WTC11 (cell line): ENCODE results near the gene ATP2B2. TPM values are rescaled to one million over a fixed set of nuclear protein-coding genes. Genes with fewer than 3 reads are reported as not detected.

Experiments
- ATAC-seq: fragments of 200-7000 bp; cut with Tn5 transposase; 2 replicates; pipeline ENCODE4 v1.10.0; 2021; ENCODE audit warnings: mild to moderate bottlenecking, moderate library complexity
- CTCF ChIA-PET: fragments of 300-600 bp; sonication (Branson Sonifier 250); formaldehyde crosslinking; loops from one replicate; lab custom pipeline; 2021; ENCODE audit warnings: antibody characterized with exemption; lab: Charles Lee
- POLR2A ChIA-PET: fragments of 350-600 bp; sonication (Branson Sonifier 250); formaldehyde crosslinking; loops from one replicate; lab custom pipeline; 2021; ENCODE audit warnings: antibody characterized with exemption; lab: Charles Lee
- DNase-seq: peaks from one replicate; pipeline ENCODE4 v3.0.0; 2021; ENCODE audit warnings: low spot score
- H3K27ac Mint-ChIP-seq: 2 replicates; pipeline ENCODE4 v1.8.0; 2021; ENCODE audit warnings: mixed read lengths
- H3K27me3 Mint-ChIP-seq: 2 replicates; pipeline ENCODE4 v1.8.0; 2021; ENCODE audit warnings: low read depth, mild to moderate bottlenecking, moderate library complexity, mixed read lengths
- H3K36me3 Mint-ChIP-seq: 2 replicates; pipeline ENCODE4 v1.8.0; 2021; ENCODE audit warnings: mixed read lengths
- H3K4me1 Mint-ChIP-seq: 2 replicates; pipeline ENCODE4 v1.8.0; 2022; ENCODE audit warnings: mixed read lengths
- H3K4me3 Mint-ChIP-seq: 2 replicates; pipeline ENCODE4 v1.8.0; 2021; ENCODE audit warnings: mild to moderate bottlenecking, moderate library complexity, mixed read lengths
- H3K9me3 Mint-ChIP-seq: 2 replicates; pipeline ENCODE4 v1.8.0; 2021; ENCODE audit warnings: mixed read lengths
- CREB1 ChIP-seq: sonication (generic); formaldehyde crosslinking; IDR thresholded peaks from 2 replicates; pipeline ENCODE4 v1.8.0; 2023; ENCODE audit warnings: mild to moderate bottlenecking, missing genetic modification reagents
- EMX1 ChIP-seq: fragments of 250-450 bp; sonication (Bioruptor Pico); IDR thresholded peaks from 2 replicates; pipeline ENCODE4 v1.8.0; 2021; ENCODE audit warnings: mild to moderate bottlenecking
- FOXP1 ChIP-seq: sonication (generic); formaldehyde crosslinking; IDR thresholded peaks from 2 replicates; pipeline ENCODE4 v1.8.0; 2022; ENCODE audit warnings: missing genetic modification reagents, mild to moderate bottlenecking, moderate library complexity, borderline replicate concordance
- GABPB1 ChIP-seq: sonication (generic); formaldehyde crosslinking; IDR thresholded peaks from 2 replicates; pipeline ENCODE4 v1.8.1; 2023; ENCODE audit warnings: mild to moderate bottlenecking, missing genetic modification reagents
- MXD4 ChIP-seq: fragments of 250-450 bp; sonication (Bioruptor Pico); IDR thresholded peaks from 2 replicates; pipeline ENCODE4 v1.8.0; 2021; ENCODE audit warnings: mild to moderate bottlenecking, moderate library complexity, borderline replicate concordance
- NFYB ChIP-seq: sonication (generic); formaldehyde crosslinking; conservative IDR thresholded peaks from 2 replicates; pipeline ENCODE4 v1.8.0; 2022; ENCODE audit warnings: low read depth, missing genetic modification reagents
- OVOL2 ChIP-seq: fragments of 250-450 bp; sonication (Bioruptor Pico); IDR thresholded peaks from 2 replicates; pipeline ENCODE4 v1.9.0; 2021; ENCODE audit warnings: mild to moderate bottlenecking, borderline replicate concordance
- SOX15 ChIP-seq: fragments of 250-450 bp; sonication (Bioruptor Pico); IDR thresholded peaks from 2 replicates; pipeline ENCODE4 v1.9.0; 2021; ENCODE audit warnings: mild to moderate bottlenecking
- SP1 ChIP-seq: sonication (generic); formaldehyde crosslinking; conservative IDR thresholded peaks from 2 replicates; pipeline ENCODE4 v1.8.1; 2022; ENCODE audit warnings: missing genetic modification reagents
- TEAD1 ChIP-seq: sonication (generic); formaldehyde crosslinking; IDR thresholded peaks from 2 replicates; pipeline ENCODE4 v1.8.0; 2022; ENCODE audit warnings: mild to moderate bottlenecking, missing genetic modification reagents
- TEAD4 ChIP-seq: sonication (generic); formaldehyde crosslinking; IDR thresholded peaks from 2 replicates; pipeline ENCODE4 v1.8.0; 2022; ENCODE audit warnings: mild to moderate bottlenecking, missing genetic modification reagents
- ZNF219 ChIP-seq: sonication (generic); formaldehyde crosslinking; IDR thresholded peaks from 2 replicates; pipeline ENCODE4 v1.8.0; 2023; ENCODE audit warnings: missing genetic modification reagents, mild to moderate bottlenecking, borderline replicate concordance
- ZNF423 ChIP-seq: fragments of 250-450 bp; sonication (Bioruptor Pico); IDR thresholded peaks from 2 replicates; pipeline ENCODE4 v2.1.2; 2022; ENCODE audit warnings: mild to moderate bottlenecking, moderate library complexity
- ZNF671 ChIP-seq: fragments of 250-450 bp; sonication (Bioruptor Pico); IDR thresholded peaks from 2 replicates; pipeline ENCODE4 v1.8.0; 2021; ENCODE audit warnings: mild to moderate bottlenecking
- total RNA-seq: library from RNA; stranded (reverse); gene quantifications from 3 replicates; pipeline ENCODE4 v1.2.3, GENCODE V29; 2021
- TF ChIP-seq, protein P1 (sequence below): fragments of 250-450 bp; sonication (Bioruptor Pico); IDR thresholded peaks from 2 replicates; pipeline ENCODE4 v1.9.0; 2021; ENCODE audit warnings: mild to moderate bottlenecking
- TF ChIP-seq, protein P2 (sequence below): fragments of 250-450 bp; sonication (Bioruptor Pico); conservative IDR thresholded peaks from 2 replicates; pipeline ENCODE4 v1.9.0; 2021; ENCODE audit warnings: mild to moderate bottlenecking
- TF ChIP-seq, protein P3 (sequence below): sonication (generic); formaldehyde crosslinking; conservative IDR thresholded peaks from 2 replicates; pipeline ENCODE4 v1.8.1; 2023; ENCODE audit warnings: mild to moderate bottlenecking, low read depth, missing genetic modification reagents, moderate library complexity
- TF ChIP-seq, protein P4 (sequence below): sonication (generic); formaldehyde crosslinking; IDR thresholded peaks from 2 replicates; pipeline ENCODE4 v1.8.0; 2022; ENCODE audit warnings: mild to moderate bottlenecking, missing genetic modification reagents
- TF ChIP-seq, protein P5 (sequence below): sonication (generic); formaldehyde crosslinking; IDR thresholded peaks from 2 replicates; pipeline ENCODE4 v1.8.0; 2022; ENCODE audit warnings: mild to moderate bottlenecking, missing genetic modification reagents
- TF ChIP-seq, protein P6 (sequence below): sonication (generic); formaldehyde crosslinking; IDR thresholded peaks from 2 replicates; pipeline ENCODE4 v1.8.1; 2022; ENCODE audit warnings: missing genetic modification reagents, borderline replicate concordance
- TF ChIP-seq, protein P7 (sequence below): sonication (generic); formaldehyde crosslinking; IDR thresholded peaks from 2 replicates; pipeline ENCODE4 v1.8.0; 2022; ENCODE audit warnings: mild to moderate bottlenecking, missing genetic modification reagents

ATP2B2 gene
- total RNA-seq, 1 experiment from 2014 or later, result 0.48 TPM

DNA sequence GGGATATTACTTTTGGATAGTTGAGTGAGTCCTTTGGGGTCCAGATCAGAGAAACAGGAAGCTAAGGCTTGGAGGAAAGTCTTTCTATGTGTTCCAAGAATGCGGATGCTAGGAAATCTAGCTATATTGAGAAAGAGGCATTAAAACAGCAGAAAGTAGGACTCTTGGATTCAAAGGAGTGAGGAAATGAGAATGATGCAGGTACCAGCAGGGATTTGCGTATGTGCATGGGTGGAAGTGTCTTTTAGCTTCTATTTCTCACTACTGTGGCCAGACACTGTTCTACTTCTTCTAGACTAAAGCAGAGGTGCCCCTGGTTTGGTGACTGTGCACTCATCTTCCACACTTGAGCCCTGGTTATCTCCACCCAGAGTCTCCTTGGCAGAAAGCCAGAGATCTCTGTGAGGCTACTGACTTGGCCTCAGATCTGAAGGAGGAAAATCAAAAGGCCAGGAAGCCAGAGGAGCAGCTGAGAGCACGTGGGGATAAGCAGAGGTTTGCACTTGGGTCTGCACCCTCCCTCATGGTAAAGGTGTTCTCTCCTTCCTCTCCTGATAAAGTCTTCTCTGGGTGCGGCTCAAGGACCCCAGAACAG is 44.3 kb downstream of the ATP2B2 start (continued):
- TF ChIP-seq, protein P1, sequence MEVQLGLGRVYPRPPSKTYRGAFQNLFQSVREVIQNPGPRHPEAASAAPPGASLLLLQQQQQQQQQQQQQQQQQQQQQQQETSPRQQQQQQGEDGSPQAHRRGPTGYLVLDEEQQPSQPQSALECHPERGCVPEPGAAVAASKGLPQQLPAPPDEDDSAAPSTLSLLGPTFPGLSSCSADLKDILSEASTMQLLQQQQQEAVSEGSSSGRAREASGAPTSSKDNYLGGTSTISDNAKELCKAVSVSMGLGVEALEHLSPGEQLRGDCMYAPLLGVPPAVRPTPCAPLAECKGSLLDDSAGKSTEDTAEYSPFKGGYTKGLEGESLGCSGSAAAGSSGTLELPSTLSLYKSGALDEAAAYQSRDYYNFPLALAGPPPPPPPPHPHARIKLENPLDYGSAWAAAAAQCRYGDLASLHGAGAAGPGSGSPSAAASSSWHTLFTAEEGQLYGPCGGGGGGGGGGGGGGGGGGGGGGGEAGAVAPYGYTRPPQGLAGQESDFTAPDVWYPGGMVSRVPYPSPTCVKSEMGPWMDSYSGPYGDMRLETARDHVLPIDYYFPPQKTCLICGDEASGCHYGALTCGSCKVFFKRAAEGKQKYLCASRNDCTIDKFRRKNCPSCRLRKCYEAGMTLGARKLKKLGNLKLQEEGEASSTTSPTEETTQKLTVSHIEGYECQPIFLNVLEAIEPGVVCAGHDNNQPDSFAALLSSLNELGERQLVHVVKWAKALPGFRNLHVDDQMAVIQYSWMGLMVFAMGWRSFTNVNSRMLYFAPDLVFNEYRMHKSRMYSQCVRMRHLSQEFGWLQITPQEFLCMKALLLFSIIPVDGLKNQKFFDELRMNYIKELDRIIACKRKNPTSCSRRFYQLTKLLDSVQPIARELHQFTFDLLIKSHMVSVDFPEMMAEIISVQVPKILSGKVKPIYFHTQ (CRISPR knock-in tag), result no peak
- TF ChIP-seq, protein P2, sequence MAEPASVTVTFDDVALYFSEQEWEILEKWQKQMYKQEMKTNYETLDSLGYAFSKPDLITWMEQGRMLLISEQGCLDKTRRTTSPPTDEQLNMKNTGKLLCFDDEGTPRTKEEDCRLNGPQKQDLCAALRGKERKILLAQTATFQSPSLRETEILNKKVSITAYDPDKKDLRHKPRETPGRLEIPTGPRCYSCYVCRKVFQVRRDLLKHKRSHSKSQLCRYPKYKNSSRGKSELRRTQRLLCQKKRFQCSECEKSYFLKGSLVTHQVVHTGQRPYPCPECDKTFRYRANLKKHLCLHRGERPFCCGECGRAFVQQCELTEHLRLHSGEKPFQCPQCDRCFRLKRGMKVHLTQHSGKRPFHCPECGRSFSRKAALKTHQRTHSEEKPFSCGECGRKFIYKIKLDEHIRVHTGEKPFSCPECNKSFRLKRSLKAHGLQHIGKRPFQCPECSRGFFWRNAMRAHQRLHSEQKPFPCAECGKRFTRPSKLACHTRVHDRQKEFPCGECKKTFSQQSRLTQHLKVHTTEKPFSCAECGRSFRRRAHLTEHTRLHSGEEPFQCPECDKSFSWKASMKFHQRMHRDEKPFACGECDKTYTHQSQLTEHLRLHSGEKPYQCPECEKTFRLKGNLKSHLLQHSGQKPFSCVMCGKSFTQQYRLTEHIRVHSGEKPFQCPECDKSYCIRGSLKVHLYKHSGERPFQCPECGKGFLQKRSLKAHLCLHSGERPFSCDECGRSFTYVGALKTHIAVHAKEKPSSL (CRISPR knock-in tag), result no peak
- TF ChIP-seq SP1 (CRISPR knock-in tag) (no peak), CREB1 (CRISPR knock-in tag) (no peak), TEAD4 (no peak), OVOL2 (no peak)
- TF ChIP-seq, protein P3, sequence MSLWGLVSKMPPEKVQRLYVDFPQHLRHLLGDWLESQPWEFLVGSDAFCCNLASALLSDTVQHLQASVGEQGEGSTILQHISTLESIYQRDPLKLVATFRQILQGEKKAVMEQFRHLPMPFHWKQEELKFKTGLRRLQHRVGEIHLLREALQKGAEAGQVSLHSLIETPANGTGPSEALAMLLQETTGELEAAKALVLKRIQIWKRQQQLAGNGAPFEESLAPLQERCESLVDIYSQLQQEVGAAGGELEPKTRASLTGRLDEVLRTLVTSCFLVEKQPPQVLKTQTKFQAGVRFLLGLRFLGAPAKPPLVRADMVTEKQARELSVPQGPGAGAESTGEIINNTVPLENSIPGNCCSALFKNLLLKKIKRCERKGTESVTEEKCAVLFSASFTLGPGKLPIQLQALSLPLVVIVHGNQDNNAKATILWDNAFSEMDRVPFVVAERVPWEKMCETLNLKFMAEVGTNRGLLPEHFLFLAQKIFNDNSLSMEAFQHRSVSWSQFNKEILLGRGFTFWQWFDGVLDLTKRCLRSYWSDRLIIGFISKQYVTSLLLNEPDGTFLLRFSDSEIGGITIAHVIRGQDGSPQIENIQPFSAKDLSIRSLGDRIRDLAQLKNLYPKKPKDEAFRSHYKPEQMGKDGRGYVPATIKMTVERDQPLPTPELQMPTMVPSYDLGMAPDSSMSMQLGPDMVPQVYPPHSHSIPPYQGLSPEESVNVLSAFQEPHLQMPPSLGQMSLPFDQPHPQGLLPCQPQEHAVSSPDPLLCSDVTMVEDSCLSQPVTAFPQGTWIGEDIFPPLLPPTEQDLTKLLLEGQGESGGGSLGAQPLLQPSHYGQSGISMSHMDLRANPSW (CRISPR knock-in tag), result no peak

DNA sequence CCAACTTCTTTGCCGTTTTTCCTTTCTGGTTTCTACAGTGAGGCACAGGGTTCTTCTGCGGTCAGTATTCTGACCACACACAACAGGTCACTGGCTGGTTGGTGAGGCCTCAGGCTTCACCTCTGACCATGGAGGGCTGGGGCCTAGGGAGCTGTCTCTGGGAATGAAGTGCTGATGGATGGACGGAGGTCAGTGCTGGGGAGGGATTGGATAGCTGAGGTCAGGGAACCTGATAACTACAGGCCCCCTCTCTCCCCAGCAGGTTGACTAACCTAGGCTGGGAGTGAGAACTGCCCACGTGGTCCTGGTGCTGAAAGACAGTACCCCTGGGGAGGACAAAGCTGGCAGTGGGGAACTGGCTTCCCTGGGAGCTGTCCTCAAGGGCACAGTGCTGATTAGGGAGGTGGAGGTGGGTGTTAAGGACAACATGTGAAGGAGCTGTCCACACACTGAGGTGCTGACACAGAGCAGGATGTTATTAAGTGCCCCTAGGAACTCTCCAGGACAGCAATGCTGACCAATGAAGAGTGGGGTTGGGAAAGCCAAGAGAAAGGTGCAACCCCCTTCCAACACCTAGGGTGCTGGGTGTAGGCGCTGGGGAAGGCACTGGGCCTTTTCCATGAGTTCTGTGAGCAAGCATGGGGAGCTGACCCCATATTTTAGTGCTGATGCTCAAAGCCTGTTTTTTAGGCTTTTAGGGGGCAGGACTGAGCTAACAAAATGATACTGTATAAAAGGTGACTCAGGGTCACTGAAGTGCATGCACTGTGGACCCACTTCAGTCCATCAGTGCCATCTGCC is 45.2 kb downstream of the ATP2B2 start:
- ChIA-PET CTCF (interaction anchor here (0.8 to 1.9 kb wide), 7 partner anchors 14 to 278 kb away, joined by 3 to 6 read pairs (median 4); no protein-coding TSS in a partner anchor), POLR2A (interaction anchor here (1.0 kb wide), 1 partner anchor 9 kb away, joined by 3 read pairs; no protein-coding TSS in a partner anchor)
- Mint-ChIP-seq H3K27ac (no peak overlapping the region), H3K27me3 (no peaks in the 10 kb centered on the region), H3K4me3 (no peak overlapping the region), H3K9me3 (no peaks in the 10 kb centered on the region), H3K36me3 (no peaks in the 10 kb centered on the region), H3K4me1 (peaks cover 6% of the 10 kb centered on the region)
- DNase-seq, result peak; percentile 98
- peak; percentile 98 for ATAC-seq
- TF ChIP-seq ZNF671, result peak; percentile 95; the same call in 1 of the 2 replicates
- TF ChIP-seq, protein P4, sequence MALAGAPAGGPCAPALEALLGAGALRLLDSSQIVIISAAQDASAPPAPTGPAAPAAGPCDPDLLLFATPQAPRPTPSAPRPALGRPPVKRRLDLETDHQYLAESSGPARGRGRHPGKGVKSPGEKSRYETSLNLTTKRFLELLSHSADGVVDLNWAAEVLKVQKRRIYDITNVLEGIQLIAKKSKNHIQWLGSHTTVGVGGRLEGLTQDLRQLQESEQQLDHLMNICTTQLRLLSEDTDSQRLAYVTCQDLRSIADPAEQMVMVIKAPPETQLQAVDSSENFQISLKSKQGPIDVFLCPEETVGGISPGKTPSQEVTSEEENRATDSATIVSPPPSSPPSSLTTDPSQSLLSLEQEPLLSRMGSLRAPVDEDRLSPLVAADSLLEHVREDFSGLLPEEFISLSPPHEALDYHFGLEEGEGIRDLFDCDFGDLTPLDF (CRISPR knock-in tag), result peak; percentile 99
- TF ChIP-seq TEAD1 (CRISPR knock-in tag), result peak; percentile 100
- TF ChIP-seq, protein P5, sequence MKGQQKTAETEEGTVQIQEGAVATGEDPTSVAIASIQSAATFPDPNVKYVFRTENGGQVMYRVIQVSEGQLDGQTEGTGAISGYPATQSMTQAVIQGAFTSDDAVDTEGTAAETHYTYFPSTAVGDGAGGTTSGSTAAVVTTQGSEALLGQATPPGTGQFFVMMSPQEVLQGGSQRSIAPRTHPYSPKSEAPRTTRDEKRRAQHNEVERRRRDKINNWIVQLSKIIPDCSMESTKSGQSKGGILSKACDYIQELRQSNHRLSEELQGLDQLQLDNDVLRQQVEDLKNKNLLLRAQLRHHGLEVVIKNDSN, result peak; percentile 94
- peak; percentile 90; the same call in 1 of the 2 replicates for TF ChIP-seq EMX1
- TF ChIP-seq TEAD4, result peak; percentile 99
- TF ChIP-seq NFYB (CRISPR knock-in tag), result peak; percentile 68
- TF ChIP-seq, protein P6, sequence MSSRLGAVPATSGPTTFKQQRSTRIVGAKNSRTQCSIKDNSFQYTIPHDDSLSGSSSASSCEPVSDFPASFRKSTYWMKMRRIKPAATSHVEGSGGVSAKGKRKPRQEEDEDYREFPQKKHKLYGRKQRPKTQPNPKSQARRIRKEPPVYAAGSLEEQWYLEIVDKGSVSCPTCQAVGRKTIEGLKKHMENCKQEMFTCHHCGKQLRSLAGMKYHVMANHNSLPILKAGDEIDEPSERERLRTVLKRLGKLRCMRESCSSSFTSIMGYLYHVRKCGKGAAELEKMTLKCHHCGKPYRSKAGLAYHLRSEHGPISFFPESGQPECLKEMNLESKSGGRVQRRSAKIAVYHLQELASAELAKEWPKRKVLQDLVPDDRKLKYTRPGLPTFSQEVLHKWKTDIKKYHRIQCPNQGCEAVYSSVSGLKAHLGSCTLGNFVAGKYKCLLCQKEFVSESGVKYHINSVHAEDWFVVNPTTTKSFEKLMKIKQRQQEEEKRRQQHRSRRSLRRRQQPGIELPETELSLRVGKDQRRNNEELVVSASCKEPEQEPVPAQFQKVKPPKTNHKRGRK (CRISPR knock-in tag), result peak; percentile 97; the same call in 1 of the 2 replicates
- TF ChIP-seq GABPB1, result peak; percentile 57; the same call in 1 of the 2 replicates
- peak; percentile 99 for TF ChIP-seq CREB1 (CRISPR knock-in tag)
- TF ChIP-seq ZNF219 (CRISPR knock-in tag), result peak; percentile 99
- no peak for TF ChIP-seq OVOL2
- peak; percentile 100 for TF ChIP-seq FOXP1 (CRISPR knock-in tag)
- TF ChIP-seq MXD4 (CRISPR knock-in tag), result peak; percentile 85; the same call in 1 of the 2 replicates
- TF ChIP-seq, protein P7, sequence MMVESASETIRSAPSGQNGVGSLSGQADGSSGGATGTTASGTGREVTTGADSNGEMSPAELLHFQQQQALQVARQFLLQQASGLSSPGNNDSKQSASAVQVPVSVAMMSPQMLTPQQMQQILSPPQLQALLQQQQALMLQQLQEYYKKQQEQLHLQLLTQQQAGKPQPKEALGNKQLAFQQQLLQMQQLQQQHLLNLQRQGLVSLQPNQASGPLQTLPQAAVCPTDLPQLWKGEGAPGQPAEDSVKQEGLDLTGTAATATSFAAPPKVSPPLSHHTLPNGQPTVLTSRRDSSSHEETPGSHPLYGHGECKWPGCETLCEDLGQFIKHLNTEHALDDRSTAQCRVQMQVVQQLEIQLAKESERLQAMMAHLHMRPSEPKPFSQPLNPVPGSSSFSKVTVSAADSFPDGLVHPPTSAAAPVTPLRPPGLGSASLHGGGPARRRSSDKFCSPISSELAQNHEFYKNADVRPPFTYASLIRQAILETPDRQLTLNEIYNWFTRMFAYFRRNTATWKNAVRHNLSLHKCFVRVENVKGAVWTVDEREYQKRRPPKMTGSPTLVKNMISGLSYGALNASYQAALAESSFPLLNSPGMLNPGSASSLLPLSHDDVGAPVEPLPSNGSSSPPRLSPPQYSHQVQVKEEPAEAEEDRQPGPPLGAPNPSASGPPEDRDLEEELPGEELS, result peak; percentile 100
- TF ChIP-seq SOX15 (CRISPR knock-in tag), result no peak
- peak; percentile 80 for TF ChIP-seq ZNF423
